HFF-Myc (cell line): ENCODE data around the gene TULP4.

Experiments
- DNase-seq: peaks from one replicate; pipeline ENCODE4 v3.0.0-alpha.2; 2011; ENCODE audit warnings: low read depth; ENCODE audit errors: extremely low read depth
- H3K4me3 ChIP-seq: replicated peaks from 2 replicates; pipeline ENCODE4 v1.5.1; 2011; ENCODE audit warnings: low read depth, mild to moderate bottlenecking, control low read depth, low read length
- TF ChIP-seq, protein P1 (sequence below): IDR thresholded peaks from 2 replicates; pipeline ENCODE4 v1.5.1; 2012; ENCODE audit warnings: mild to moderate bottlenecking, low read depth, low read length, control low read depth; ENCODE audit errors: missing control alignments

The TULP4 gene

DNA sequence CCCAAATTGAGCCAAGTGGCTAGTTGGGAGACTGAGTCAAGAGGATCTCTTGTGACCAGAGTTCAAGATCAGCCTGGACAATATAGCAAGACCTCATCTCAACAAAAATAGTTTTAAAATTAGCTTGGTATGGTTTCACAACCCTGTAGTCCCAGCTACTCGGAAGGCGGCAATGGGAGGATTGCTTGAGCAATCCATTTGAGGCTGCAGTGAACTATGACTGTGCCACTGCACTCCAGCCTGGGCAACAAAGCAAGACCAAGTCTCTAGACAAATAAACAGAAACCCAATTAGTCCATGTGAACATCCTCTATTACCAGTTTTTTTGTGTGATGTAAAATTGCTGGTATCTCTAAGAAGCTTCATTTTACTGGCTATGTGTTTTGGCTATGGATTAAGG lies 106.2 kb downstream of the TULP4 start:
- DNase-seq = no peak
- H3K4me3 ChIP-seq = no peak overlapping the region
- TF ChIP-seq, protein P1, sequence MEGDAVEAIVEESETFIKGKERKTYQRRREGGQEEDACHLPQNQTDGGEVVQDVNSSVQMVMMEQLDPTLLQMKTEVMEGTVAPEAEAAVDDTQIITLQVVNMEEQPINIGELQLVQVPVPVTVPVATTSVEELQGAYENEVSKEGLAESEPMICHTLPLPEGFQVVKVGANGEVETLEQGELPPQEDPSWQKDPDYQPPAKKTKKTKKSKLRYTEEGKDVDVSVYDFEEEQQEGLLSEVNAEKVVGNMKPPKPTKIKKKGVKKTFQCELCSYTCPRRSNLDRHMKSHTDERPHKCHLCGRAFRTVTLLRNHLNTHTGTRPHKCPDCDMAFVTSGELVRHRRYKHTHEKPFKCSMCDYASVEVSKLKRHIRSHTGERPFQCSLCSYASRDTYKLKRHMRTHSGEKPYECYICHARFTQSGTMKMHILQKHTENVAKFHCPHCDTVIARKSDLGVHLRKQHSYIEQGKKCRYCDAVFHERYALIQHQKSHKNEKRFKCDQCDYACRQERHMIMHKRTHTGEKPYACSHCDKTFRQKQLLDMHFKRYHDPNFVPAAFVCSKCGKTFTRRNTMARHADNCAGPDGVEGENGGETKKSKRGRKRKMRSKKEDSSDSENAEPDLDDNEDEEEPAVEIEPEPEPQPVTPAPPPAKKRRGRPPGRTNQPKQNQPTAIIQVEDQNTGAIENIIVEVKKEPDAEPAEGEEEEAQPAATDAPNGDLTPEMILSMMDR = no peak

DNA sequence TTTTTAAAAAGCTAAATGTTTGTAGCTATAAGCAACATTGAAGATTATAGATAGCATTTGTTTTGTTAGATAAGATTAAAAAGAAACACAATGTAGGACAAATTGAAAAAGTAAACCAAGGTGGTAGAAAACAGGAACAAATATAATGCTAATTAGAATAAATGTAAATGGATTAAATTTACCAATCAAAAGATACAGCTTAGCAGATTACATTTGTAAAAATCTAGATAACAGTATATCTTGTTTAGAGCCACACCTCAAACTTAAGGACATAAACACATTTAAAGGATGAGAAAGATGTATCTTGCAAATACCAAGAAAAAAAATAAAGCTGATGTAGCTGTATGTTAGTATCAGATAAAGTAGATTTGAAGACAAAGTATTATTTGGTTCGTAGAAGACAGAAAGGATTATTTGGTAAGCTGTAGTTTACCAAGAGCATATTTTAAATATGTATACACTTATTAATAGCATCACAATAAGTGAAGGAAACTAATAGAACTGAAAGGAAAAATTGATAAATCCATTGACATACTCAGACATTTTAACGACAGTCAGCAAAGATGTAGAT lies 107.2 kb downstream of the TULP4 start:
- H3K4me3 ChIP-seq = no peak overlapping the region
- TF ChIP-seq, protein P1 = no peak
- DNase-seq = no peak

DNA sequence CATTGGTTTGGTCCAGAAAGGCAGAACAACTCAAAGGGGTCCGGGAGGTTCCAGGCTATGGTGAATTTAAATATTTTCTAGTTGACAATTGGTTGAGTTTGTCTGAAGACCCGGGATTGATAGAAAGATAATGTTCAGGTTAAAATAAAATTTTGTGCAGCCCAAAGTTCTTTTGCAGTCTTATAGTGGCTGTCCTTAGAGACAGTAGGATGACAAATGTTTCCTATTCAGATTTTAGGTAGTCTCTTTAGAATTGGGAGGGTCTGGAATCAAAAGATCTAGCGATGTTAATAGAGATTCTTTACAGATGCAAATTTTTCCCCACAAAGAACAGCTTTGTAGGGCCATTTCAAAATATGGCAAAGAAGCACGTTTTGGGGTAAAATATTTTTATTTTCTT lies 109.1 kb downstream of the TULP4 start:
- DNase-seq = no peak
- H3K4me3 ChIP-seq = no peak overlapping the region
- TF ChIP-seq, protein P1 = no peak

- no peak for DNase-seq
- TF ChIP-seq, protein P1 = no peak
- no peak overlapping the region for H3K4me3 ChIP-seq
Observed at GRCh38 chr6:158422629-158423238, 110.5 kb downstream of the TULP4 start.

DNA sequence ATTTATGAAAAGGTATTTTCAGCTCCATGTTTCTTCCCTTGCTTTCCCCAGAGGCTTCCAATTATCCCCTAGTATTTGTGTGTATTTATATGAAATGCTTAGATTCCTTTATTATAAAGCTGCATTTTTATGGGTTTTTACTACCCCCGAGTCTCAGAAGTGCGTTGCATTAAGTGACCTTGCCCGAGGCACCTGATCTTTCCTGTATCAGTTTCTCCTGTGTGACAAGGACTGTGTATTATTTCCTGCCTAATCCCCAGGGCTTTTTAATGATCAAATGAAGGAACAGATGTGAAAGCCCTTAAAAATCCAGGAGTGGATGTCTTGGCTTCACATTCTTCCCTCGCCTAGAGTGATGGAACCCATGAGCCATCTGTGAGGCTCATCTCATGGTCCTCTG lies 118.8 kb downstream of the TULP4 start:
- no peak for DNase-seq
- no peak overlapping the region for H3K4me3 ChIP-seq
- TF ChIP-seq, protein P1 = no peak

DNA sequence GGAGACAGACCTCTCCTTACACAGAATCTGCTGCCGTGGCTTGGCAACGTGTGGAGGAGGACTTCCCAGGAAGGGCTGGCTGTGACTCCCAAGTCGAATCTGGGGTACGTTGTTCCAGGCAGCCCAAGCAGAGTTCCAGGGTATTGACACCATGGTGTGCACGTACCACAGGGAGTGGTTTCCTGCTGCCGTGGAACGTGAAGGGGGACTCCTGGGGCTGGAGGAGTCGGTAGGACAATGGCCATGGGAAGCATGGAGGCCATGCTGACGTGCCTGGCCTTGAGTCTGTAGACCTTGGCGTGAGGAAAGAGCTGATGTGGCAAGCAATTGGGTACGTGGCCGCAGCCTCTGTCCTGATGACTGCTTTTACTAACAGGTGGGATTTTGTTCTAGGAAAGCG lies 119.3 kb downstream of the TULP4 start:
- TF ChIP-seq, protein P1 = no peak
- DNase-seq = no peak
- H3K4me3 ChIP-seq = no peak overlapping the region

DNA sequence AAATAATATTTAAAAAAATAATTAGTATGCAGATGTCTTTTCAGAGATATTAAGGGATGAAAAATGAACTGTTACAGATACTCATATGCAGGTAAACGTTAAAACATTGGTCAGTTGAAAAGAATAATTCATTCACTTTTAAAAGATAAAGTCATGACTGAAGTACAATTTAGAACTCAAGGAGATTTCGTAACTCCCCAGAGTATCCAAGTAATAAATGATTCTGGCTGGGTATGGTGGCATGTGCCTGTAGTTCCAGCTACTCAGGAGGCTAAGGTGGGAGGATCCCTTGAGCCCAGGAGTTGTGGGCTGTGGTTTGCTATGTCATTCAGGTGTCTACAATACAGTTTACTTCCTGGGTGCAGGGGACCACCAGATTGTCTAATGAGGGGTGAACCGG lies 125.3 kb downstream of the TULP4 start:
- DNase-seq = no peak
- no peak overlapping the region for H3K4me3 ChIP-seq
- TF ChIP-seq, protein P1 = no peak
